ENCODE measurements around the gene RBP5.
A peak's percentile ranks its signal among the peaks of the same experiment; 100 is the strongest.

DNA sequence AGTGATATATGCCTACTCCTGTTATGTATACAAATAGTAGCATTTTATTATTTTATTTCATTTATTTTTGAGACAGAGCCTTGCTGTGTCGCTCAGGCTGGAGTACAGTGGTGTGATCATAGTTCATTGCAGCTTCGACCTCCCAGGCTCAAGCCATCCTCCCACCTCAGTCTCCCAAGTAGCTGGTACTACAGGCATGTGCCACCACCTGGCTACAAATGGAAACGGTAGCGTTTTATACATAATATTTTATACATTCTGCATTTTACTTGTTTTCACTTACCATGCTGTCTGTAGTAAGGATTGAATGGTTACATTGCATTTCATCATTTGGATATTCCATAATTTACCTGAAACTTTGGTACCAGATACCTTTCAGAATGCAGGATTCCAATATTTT is 50.5 kb downstream of the RBP5 start:
- TF ChIP-seq CTCF (conservative IDR thresholded peaks at IDR 0.05; ENCODE audit: low read depth, low read length) (peak; percentile 34), EZH2phosphoT487 (IDR thresholded peaks at IDR 0.05; ENCODE audit: borderline replicate concordance, low read length) (no peak), EZH2 (IDR thresholded peaks at IDR 0.05; ENCODE audit: low read length, unreplicated experiment) (no peak)
